ENCODE results near the gene FBXW9.
"Not testable (repeated sequence)": the region's sequence is repeated elsewhere in the genome, so short reads cannot be mapped to it uniquely, and the experiment has no call there.

FBXW9 gene

GRCh38 chr19:12646551-12646950 is 49.9 kb downstream of the FBXW9 start:
- Histone ChIP-seq H3K36me3 (ENCODE audit: low read length) (no peaks in the 10 kb centered on the region), H3K9ac (ENCODE audit: low read length) (no peak overlapping the region), H3K27me3 (ENCODE audit: low read length) (no peaks in the 10 kb centered on the region), H3K9me2 (replicated peaks; ENCODE audit: insufficient read depth, low read length) (no peaks in the 10 kb centered on the region), H4K20me1 (ENCODE audit: low read depth, low read length) (no peaks in the 10 kb centered on the region), H3K79me2 (ENCODE audit: insufficient read depth, low read length) (no peaks in the 10 kb centered on the region), H3F3A (ENCODE audit: insufficient read depth) (no peaks in the 10 kb centered on the region), H3K4me2 (ENCODE audit: low read depth, low read length, poor library complexity, severe bottlenecking) (no peak overlapping the region), H2AFZ (ENCODE audit: low read depth, low read length, severe bottlenecking) (no peak overlapping the region), H3K27ac (ENCODE audit: low read depth, low read length) (no peak overlapping the region), H3K4me3 (ENCODE audit: insufficient read depth, low read length, poor library complexity, severe bottlenecking) (no peak overlapping the region), H3K9me3 (ENCODE audit: insufficient read depth, low read length) (no peaks in the 10 kb centered on the region)
- TF ChIP-seq CTCF (IDR thresholded peaks at IDR 0.05; ENCODE audit: insufficient read depth, low read length, poor library complexity, severe bottlenecking) (no peak), EZH2phosphoT487 (conservative IDR thresholded peaks at IDR 0.05; ENCODE audit: low read length) (no peak)

- H3K27me3 ChIP-seq (ENCODE audit: low read length); H3K4me2 ChIP-seq (ENCODE audit: low read depth, low read length, poor library complexity, severe bottlenecking); H3K9me2 ChIP-seq (replicated peaks; ENCODE audit: insufficient read depth, low read length); H3K9ac ChIP-seq (ENCODE audit: low read length); H3K36me3 ChIP-seq (ENCODE audit: low read length); H3F3A ChIP-seq (ENCODE audit: insufficient read depth); H4K20me1 ChIP-seq (ENCODE audit: low read depth, low read length); H2AFZ ChIP-seq (ENCODE audit: low read depth, low read length, severe bottlenecking); H3K4me3 ChIP-seq (ENCODE audit: insufficient read depth, low read length, poor library complexity, severe bottlenecking); H3K79me2 ChIP-seq (ENCODE audit: insufficient read depth, low read length); H3K27ac ChIP-seq (ENCODE audit: low read depth, low read length); H3K9me3 ChIP-seq (ENCODE audit: insufficient read depth, low read length): not testable (repeated sequence)
Measured at GRCh38 chr19:12643716-12644115, 52.7 kb downstream of the FBXW9 start.

- Histone ChIP-seq H3K27ac (ENCODE audit: low read depth, low read length) (no peak overlapping the region), H3K9me2 (replicated peaks; ENCODE audit: insufficient read depth, low read length) (no peaks in the 10 kb centered on the region)
Measured at GRCh38 chr19:12642506-12642905, 53.9 kb downstream of the FBXW9 start.

GRCh38 chr19:12641456-12641855 is 55.0 kb downstream of the FBXW9 start:
- no peaks in the 10 kb centered on the region for H3K9me2 ChIP-seq (replicated peaks; ENCODE audit: insufficient read depth, low read length)
- TF ChIP-seq EZH2phosphoT487 (conservative IDR thresholded peaks at IDR 0.05; ENCODE audit: low read length), result no peak
- TF ChIP-seq CTCF (IDR thresholded peaks at IDR 0.05; ENCODE audit: insufficient read depth, low read length, poor library complexity, severe bottlenecking), result no peak
- H3F3A ChIP-seq (ENCODE audit: insufficient read depth), result no peaks in the 10 kb centered on the region
- H3K27ac ChIP-seq (ENCODE audit: low read depth, low read length), result no peak overlapping the region
- H3K4me3 ChIP-seq (ENCODE audit: insufficient read depth, low read length, poor library complexity, severe bottlenecking), result no peak overlapping the region
- no peak overlapping the region for H2AFZ ChIP-seq (ENCODE audit: low read depth, low read length, severe bottlenecking)
- H3K9ac ChIP-seq (ENCODE audit: low read length), result no peak overlapping the region
- no peaks in the 10 kb centered on the region for H3K79me2 ChIP-seq (ENCODE audit: insufficient read depth, low read length)
- no peaks in the 10 kb centered on the region for H4K20me1 ChIP-seq (ENCODE audit: low read depth, low read length)
- H3K4me2 ChIP-seq (ENCODE audit: low read depth, low read length, poor library complexity, severe bottlenecking), result no peak overlapping the region
- no peaks in the 10 kb centered on the region for H3K9me3 ChIP-seq (ENCODE audit: insufficient read depth, low read length)
- no peaks in the 10 kb centered on the region for H3K36me3 ChIP-seq (ENCODE audit: low read length)
- no peaks in the 10 kb centered on the region for H3K27me3 ChIP-seq (ENCODE audit: low read length)

More at GRCh38 chr19:12642506-12642905, 53.9 kb downstream of the FBXW9 start:
- no peaks in the 10 kb centered on the region for H3K27me3 ChIP-seq (ENCODE audit: low read length)
- no peaks in the 10 kb centered on the region for H3K36me3 ChIP-seq (ENCODE audit: low read length)
- H3K4me2 ChIP-seq (ENCODE audit: low read depth, low read length, poor library complexity, severe bottlenecking), result no peak overlapping the region
- H3K9ac ChIP-seq (ENCODE audit: low read length), result no peak overlapping the region
- TF ChIP-seq CTCF (IDR thresholded peaks at IDR 0.05; ENCODE audit: insufficient read depth, low read length, poor library complexity, severe bottlenecking), result no peak
- no peak for TF ChIP-seq EZH2phosphoT487 (conservative IDR thresholded peaks at IDR 0.05; ENCODE audit: low read length)
- no peaks in the 10 kb centered on the region for H3F3A ChIP-seq (ENCODE audit: insufficient read depth)
- H3K79me2 ChIP-seq (ENCODE audit: insufficient read depth, low read length), result no peaks in the 10 kb centered on the region
- no peaks in the 10 kb centered on the region for H3K9me3 ChIP-seq (ENCODE audit: insufficient read depth, low read length)
- H4K20me1 ChIP-seq (ENCODE audit: low read depth, low read length), result no peaks in the 10 kb centered on the region
- no peak overlapping the region for H2AFZ ChIP-seq (ENCODE audit: low read depth, low read length, severe bottlenecking)
- no peak overlapping the region for H3K4me3 ChIP-seq (ENCODE audit: insufficient read depth, low read length, poor library complexity, severe bottlenecking)
